MCF 10A (cell line): Measurements from ENCODE around the gene SREBF1. TPM values are rescaled to one million over a fixed set of nuclear protein-coding genes. Genes with fewer than 3 reads are reported as not detected.

ENCODE experiments used
- BruUV-seq: library from RNA; stranded (reverse); fragments of 400-500 nt; replicated peaks from 2 replicates; lab custom pipeline; 2021; lab: Mats Ljungman, UMichigan
- CTCF ChIA-PET: fragments of 300-600 bp; sonication (Branson Sonifier 250); formaldehyde crosslinking; extraction: SDS; loops from one replicate; lab custom pipeline; 2021; ENCODE audit warnings: antibody characterized with exemption, inconsistent platforms; lab: Yijun Ruan, JAX
- POLR2A ChIA-PET: fragments of 300-600, 350-650 bp; sonication (Branson Sonifier 250); formaldehyde crosslinking; extraction: SDS; loops from one replicate; lab custom pipeline; 2020; ENCODE audit warnings: antibody characterized with exemption, inconsistent platforms; lab: Yijun Ruan, JAX
- DNase-seq: peaks from one replicate; pipeline ENCODE4 v3.0.0-alpha.2; 2018; ENCODE audit not compliant: unreplicated experiment
- H3K27ac Mint-ChIP-seq: one replicate; pipeline ENCODE4 v1.8.0; 2022; ENCODE audit warnings: mild to moderate bottlenecking, low read depth, mixed read lengths; ENCODE audit not compliant: unreplicated experiment
- H3K27me3 Mint-ChIP-seq: one replicate; pipeline ENCODE4 v1.8.0; 2022; ENCODE audit warnings: mixed read lengths; ENCODE audit not compliant: insufficient read depth, unreplicated experiment
- H3K36me3 Mint-ChIP-seq: one replicate; pipeline ENCODE4 v1.8.0; 2022; ENCODE audit warnings: mild to moderate bottlenecking, moderate library complexity, mixed read lengths; ENCODE audit not compliant: insufficient read depth, unreplicated experiment
- H3K4me1 Mint-ChIP-seq: one replicate; pipeline ENCODE4 v1.8.0; 2022; ENCODE audit warnings: mixed read lengths; ENCODE audit not compliant: insufficient read depth, unreplicated experiment
- H3K4me3 Mint-ChIP-seq: one replicate; pipeline ENCODE4 v1.8.0; 2022; ENCODE audit warnings: mild to moderate bottlenecking, moderate library complexity, mixed read lengths; ENCODE audit not compliant: unreplicated experiment
- H3K9me3 Mint-ChIP-seq: one replicate; pipeline ENCODE4 v1.8.0; 2022; ENCODE audit warnings: mixed read lengths; ENCODE audit not compliant: unreplicated experiment
- CTCF ChIP-seq: fragments of 200-600 bp; IDR thresholded peaks from one replicate; pipeline ENCODE4 v1.8.0; 2022; ENCODE audit warnings: antibody characterized with exemption, mild to moderate bottlenecking; ENCODE audit not compliant: unreplicated experiment
- intact Hi-C: fragments of 100-400 bp; cut with micrococcal nuclease; formaldehyde crosslinking; loops from 2 replicates; pipeline ENCODE4 v1.14.1; 2022
- total RNA-seq: library from RNA; stranded (reverse); gene quantifications from 2 replicates; pipeline ENCODE4 v1.2.3, GENCODE V29; 2022

The SREBF1 gene
- total RNA-seq, 1 experiment from 2014 or later = 87.1 TPM

- BruUV-seq = no TSS peak
- no peaks in the 10 kb centered on the region for H3K9me3 Mint-ChIP-seq
- no peak overlapping the region for H3K27ac Mint-ChIP-seq
- no peak for TF ChIP-seq CTCF
- CTCF ChIA-PET = no interaction called here
- DNase-seq = no peak
- no peaks in the 10 kb centered on the region for H3K27me3 Mint-ChIP-seq
- POLR2A ChIA-PET = no interaction called here
- H3K4me1 Mint-ChIP-seq = no peaks in the 10 kb centered on the region
- intact Hi-C loops = no loop called here
- no peak overlapping the region for H3K4me3 Mint-ChIP-seq
- peaks cover 29% of the 10 kb centered on the region for H3K36me3 Mint-ChIP-seq
Observed at GRCh38 chr17:17793378-17794214, 43.2 kb downstream of the SREBF1 start.

DNA sequence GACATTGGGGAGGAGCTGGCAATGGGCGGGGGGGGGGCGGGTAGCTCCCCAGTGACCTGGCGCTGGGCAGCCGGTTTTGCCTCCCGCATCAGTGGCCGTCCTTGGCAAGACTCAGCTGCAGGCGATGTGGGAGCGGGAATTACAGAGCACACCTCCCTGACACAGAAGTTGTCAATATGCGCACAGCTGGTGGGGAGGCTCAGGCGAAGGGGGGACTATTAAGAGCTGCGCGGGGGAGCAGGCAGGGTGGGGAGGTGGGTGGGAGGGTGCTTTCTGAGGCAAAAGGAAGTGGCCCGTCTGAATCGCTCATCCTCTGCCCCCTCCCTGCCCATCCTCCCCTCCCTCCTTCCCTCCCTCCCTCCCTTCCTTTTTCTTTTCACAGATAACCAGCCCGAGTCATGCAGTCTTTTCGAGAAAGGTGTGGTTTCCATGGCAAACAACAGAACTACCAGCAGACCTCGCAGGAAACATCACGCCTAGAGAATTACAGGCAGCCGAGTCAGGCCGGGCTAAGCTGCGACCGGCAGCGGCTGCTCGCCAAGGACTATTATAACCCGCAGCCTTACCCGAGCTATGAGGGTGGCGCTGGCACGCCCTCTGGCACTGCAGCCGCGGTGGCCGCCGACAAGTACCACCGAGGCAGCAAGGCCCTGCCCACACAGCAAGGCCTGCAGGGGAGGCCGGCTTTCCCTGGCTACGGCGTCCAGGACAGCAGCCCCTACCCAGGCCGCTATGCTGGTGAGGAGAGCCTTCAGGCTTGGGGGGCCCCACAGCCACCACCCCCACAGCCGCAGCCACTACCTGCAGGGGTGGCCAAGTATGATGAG, 44.0 kb downstream of the SREBF1 start:
- no peak for TF ChIP-seq CTCF
- intact Hi-C loops = no loop called here
- ChIA-PET CTCF (no interaction called here), POLR2A (no interaction called here)
- no peaks in the 10 kb centered on the region for H3K27me3 Mint-ChIP-seq
- H3K4me1 Mint-ChIP-seq = no peaks in the 10 kb centered on the region
- H3K9me3 Mint-ChIP-seq = no peaks in the 10 kb centered on the region
- no peak overlapping the region for H3K27ac Mint-ChIP-seq
- no TSS peak for BruUV-seq
- no peak overlapping the region for H3K4me3 Mint-ChIP-seq
- no peak for DNase-seq
- peaks cover 27% of the 10 kb centered on the region for H3K36me3 Mint-ChIP-seq

DNA sequence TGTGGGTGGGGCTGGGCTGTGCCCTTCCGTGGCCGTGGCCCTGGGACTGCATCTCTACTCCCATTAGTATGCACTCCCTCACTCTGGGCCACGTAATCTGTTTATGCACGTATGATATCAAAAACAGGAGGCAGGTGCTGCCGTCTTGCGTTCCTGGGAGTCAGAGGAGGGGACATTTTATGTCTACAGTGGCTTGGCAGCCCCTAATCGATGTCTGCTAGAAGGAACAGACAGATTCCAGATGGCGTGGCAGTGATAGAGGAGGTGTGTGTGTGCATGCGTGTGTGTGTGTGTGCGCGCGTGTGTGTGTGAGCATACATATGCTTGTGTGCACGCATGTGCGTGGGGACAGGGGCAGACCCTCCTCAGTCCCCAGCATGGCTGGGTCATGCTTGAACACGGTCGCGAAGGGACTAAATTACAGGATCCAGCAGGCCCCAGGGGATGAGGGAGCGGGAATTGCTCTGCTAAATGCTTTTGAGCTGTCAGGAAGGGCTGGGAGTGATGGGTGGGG, 44.7 kb downstream of the SREBF1 start:
- TF ChIP-seq CTCF = no peak
- Mint-ChIP-seq H3K27me3 (no peaks in the 10 kb centered on the region), H3K36me3 (peaks cover 24% of the 10 kb centered on the region), H3K9me3 (no peaks in the 10 kb centered on the region), H3K4me1 (no peaks in the 10 kb centered on the region), H3K27ac (no peak overlapping the region), H3K4me3 (no peak overlapping the region)
- no TSS peak for BruUV-seq
- no peak for DNase-seq
- ChIA-PET CTCF (no interaction called here), POLR2A (no interaction called here)
- intact Hi-C loops = no loop called here
